Spinal cord (tissue), 10 donors: ENCODE measurements around the gene OVCA2. TPM values are rescaled to one million over a fixed set of nuclear protein-coding genes. Genes with fewer than 3 reads are reported as not detected.

Experiments
- DNase-seq, 6 donors: peaks; one replicate each; pipeline versions ENCODE4 v3.0.0 to v3.0.0-alpha.2; 2013 to 2015; ENCODE audit warnings: low spot score in 6 of 6, low read depth in 4 of 6
- H3K27ac ChIP-seq: one replicate; pipeline ENCODE4 v1.5.1; 2013; ENCODE audit warnings: low read depth, low read length, control low read depth
- H3K27me3 ChIP-seq: one replicate; pipeline ENCODE4 v1.6.1; 2013; ENCODE audit warnings: low read length; ENCODE audit not compliant: control insufficient read depth, insufficient read depth
- H3K36me3 ChIP-seq: one replicate; pipeline ENCODE4 v1.6.1; 2013; ENCODE audit warnings: low read length; ENCODE audit not compliant: control insufficient read depth, insufficient read depth
- H3K4me1 ChIP-seq: one replicate; pipeline ENCODE4 v1.6.1; 2013; ENCODE audit warnings: low read length; ENCODE audit not compliant: control insufficient read depth, insufficient read depth
- H3K4me3 ChIP-seq: one replicate; pipeline ENCODE4 v1.5.1; 2013; ENCODE audit warnings: low read depth, low read length, control low read depth
- H3K9me3 ChIP-seq: one replicate; pipeline ENCODE4 v1.6.1; 2013; ENCODE audit warnings: low read length; ENCODE audit not compliant: control insufficient read depth, insufficient read depth
- WGBS: methylation state at CpG from one replicate; pipeline ENCODE4 v1.1.5; 2013; ENCODE audit warnings: missing lambda C conversion rate; ENCODE audit not compliant: insufficient coverage; 5-methylcytosine and 5-hydroxymethylcytosine counted together
- polyA plus RNA-seq, 2 donors: library from polyadenylated mRNA; unstranded; fragments of 120-200 nt; gene quantifications; one replicate each; pipeline ENCODE4 v1.2.1, GENCODE V29; 2013; ENCODE audit not compliant: insufficient read length in 2 of 2
- total RNA-seq, 2 donors: library from RNA; depleted of rRNA in 1 of 2; stranded (reverse); fragments of 120-200 nt in 1 of 2; fragments of >200 nt in 1 of 2; gene quantifications; one replicate each; pipeline versions ENCODE4 v1.2.3 to v1.2.4, GENCODE V29; 2013 to 2014
- donor health status: healthy.

Gene OVCA2
- total and polyA plus RNA-seq, 4 donors = 14.7 to 36.4 (median 15.8) TPM

DNA sequence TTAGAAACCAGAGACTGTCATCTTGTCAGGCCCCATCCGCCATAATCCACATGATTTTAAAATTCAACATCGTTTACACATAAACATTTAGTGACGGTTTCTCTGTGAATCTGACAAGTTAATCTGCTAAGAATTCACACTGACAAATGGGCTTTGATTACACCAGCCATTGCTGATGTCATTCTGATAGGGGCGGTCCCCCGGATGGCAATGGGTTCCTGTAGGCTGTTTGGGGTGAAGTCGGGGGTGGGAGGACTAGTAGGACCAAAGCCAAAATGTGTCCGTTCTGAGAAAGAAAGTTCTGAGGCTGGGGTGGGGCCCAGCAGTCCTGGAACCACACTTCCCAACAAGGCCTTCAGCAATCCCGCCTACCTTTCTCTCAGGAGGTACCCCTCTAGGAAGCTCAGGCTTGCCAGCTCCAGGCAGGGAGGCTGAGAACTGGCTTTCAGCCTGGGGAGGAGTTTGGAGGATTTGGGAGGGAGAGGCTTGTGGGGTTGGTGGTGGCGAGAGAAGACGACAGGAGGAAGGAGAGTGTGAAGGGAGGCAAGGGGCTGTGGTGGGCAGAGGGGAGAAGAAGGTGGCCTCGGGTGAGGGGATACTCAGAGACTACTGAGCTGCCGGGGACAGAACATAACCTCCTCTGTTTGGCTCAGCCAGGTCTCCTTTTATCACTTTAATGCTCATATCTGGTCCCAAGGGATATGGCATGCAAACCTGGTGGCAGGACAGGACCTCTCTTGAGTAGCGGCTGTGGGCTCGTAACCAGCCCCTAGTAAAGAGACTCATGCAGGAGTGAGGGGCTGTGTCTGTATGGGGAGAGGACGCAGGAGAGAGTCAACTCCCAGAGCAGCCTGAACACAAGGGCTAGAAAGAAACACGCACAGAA lies 21.7 kb downstream of the OVCA2 start:
- Histone ChIP-seq H3K27ac (peak overlapping the region; percentile 88), H3K4me3 (no peak overlapping the region), H3K4me1 (peaks cover 83% of the 10 kb centered on the region), H3K9me3 (no peaks in the 10 kb centered on the region), H3K36me3 (peaks cover 82% of the 10 kb centered on the region), H3K27me3 (peaks cover 34% of the 10 kb centered on the region)
- 90% methylated on average over 11 of the region's 16 CpGs for WGBS
- DNase-seq = no peak

DNA sequence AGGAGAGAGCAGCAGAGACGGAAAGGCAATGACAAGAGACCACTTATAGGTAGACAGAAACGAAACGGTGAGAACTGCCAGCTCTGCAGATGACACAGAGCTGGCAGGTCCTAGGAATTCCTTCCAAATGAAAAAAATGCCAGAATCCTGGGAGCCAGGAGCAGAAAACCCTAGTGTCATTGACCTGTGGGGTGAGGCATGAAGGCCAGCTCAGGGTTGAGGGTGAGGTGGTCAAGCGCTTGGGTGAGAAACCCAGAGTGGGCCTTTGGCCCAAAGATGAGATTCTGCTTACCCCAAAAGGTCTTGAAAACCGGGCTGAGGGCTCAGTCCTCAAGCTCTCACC lies 22.3 kb downstream of the OVCA2 start:
- peaks cover 28% of the 10 kb centered on the region for H3K27me3 ChIP-seq
- peaks cover 85% of the 10 kb centered on the region for H3K36me3 ChIP-seq
- peak overlapping the region; percentile 88 for H3K27ac ChIP-seq
- no peak overlapping the region for H3K4me3 ChIP-seq
- no peak for DNase-seq
- no peaks in the 10 kb centered on the region for H3K9me3 ChIP-seq
- 86% methylated on average over 4 of the region's 5 CpGs for WGBS
- H3K4me1 ChIP-seq = peaks cover 86% of the 10 kb centered on the region

GRCh38 chr17:2064520-2064971 lies 22.7 kb downstream of the OVCA2 start:
- 90% methylated on average over 6 of the region's 6 CpGs for WGBS
- H3K4me1 ChIP-seq = peaks cover 81% of the 10 kb centered on the region

GRCh38 chr17:2064980-2065785 lies 23.4 kb downstream of the OVCA2 start:
- H3K27me3 ChIP-seq = peaks cover 17% of the 10 kb centered on the region
- 84% methylated on average over 23 of the region's 24 CpGs for WGBS
- H3K4me1 ChIP-seq = peaks cover 80% of the 10 kb centered on the region
- peak in 1 of 6 donors; percentile 24 for DNase-seq
- peaks cover 83% of the 10 kb centered on the region for H3K36me3 ChIP-seq
- peak overlapping the region; percentile 88 for H3K27ac ChIP-seq
- H3K4me3 ChIP-seq = no peak overlapping the region
- no peaks in the 10 kb centered on the region for H3K9me3 ChIP-seq

More at GRCh38 chr17:2064520-2064971, 22.7 kb downstream of the OVCA2 start:
- peaks cover 24% of the 10 kb centered on the region for H3K27me3 ChIP-seq
- H3K4me3 ChIP-seq = no peak overlapping the region
- no peak for DNase-seq
- H3K27ac ChIP-seq = peak overlapping the region; percentile 88
- no peaks in the 10 kb centered on the region for H3K9me3 ChIP-seq
- H3K36me3 ChIP-seq = peaks cover 85% of the 10 kb centered on the region

DNA sequence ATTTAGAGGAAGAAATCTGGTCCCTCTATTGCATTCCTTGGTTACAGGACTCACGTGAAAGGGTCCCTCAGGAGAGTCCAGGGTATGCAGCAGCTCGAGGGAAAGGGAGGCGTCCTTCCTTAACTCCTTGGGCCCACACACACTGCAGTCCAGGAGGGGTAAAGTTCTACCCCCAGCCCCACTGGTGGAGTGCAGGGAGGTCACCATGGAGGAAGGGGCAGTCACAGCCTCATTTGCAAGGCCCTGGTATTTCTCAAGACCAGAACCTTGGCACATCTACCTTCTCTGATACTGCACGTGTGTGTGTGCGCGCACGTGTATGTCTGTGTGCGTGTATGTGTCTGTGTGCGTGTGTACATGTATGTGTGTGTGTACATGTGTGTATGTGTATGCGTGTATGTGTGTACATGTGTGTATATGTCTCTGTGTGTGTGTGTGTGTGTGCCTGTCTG lies 24.2 kb downstream of the OVCA2 start:
- Histone ChIP-seq H3K4me3 (no peak overlapping the region), H3K9me3 (no peaks in the 10 kb centered on the region), H3K27ac (peak overlapping the region; percentile 88), H3K4me1 (peaks cover 80% of the 10 kb centered on the region), H3K27me3 (peaks cover 9% of the 10 kb centered on the region), H3K36me3 (peaks cover 83% of the 10 kb centered on the region)
- 96% methylated on average over 8 of the region's 10 CpGs for WGBS
- DNase-seq = no peak

DNA sequence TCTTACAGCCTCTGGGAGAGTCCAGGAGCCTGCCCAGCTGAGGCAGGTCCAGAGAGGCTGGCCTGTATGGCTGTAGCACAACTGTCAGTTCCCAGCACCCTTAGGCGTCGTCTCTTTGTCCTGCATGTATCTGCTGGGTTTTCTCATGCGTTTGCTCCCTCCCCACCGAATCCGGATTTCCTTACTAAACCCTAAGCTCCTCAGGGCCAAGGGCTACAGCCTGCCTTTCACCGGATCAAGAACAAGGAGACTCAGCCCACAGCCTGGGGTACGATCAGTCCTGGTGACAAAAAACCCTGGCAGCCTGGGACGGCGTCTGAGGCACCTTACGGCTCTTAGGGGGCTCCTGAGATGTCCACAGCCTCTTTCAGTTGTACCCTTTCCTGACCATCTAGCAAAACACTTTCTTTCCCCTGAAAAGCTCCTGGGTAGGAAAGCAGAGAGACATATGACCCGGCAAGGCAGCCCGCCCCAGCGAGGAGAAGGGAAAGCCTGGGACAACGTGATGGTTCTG lies 25.3 kb downstream of the OVCA2 start:
- H3K27ac ChIP-seq = peak overlapping the region; percentile 88
- WGBS = 70% methylated on average over 11 of the region's 14 CpGs
- H3K4me3 ChIP-seq = no peak overlapping the region
- no peaks in the 10 kb centered on the region for H3K27me3 ChIP-seq
- DNase-seq = peak in 1 of 6 donors; percentile 25
- peaks cover 83% of the 10 kb centered on the region for H3K36me3 ChIP-seq
- H3K9me3 ChIP-seq = no peaks in the 10 kb centered on the region
- peaks cover 82% of the 10 kb centered on the region for H3K4me1 ChIP-seq

DNA sequence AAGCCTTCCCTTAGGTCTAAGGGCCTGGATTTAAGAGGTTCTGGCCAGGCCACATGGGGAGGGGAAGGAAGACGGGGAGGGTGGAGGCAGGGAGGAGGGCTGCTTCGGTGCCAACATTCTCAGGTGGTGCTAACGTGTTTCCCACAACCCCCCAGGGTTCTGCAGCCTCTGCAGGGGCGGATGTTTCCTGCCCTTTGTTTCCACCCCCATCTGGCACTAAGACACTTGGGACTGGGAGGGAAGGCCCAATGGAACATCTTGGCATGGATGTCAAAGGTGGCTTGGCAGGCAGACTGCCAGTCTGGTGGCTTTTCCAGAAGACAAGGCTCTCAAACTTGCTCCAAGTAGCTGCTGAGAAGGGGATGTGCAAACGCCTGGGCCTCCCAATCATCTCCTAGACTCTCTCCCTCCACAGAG lies 25.8 kb downstream of the OVCA2 start:
- WGBS = 88% methylated on average over 2 of the region's 5 CpGs
- peak in 1 of 6 donors; percentile 31 for DNase-seq

GRCh38 chr17:2068031-2068518 lies 26.3 kb downstream of the OVCA2 start:
- DNase-seq = no peak
- Histone ChIP-seq H3K4me1 (peaks cover 74% of the 10 kb centered on the region), H3K9me3 (no peaks in the 10 kb centered on the region), H3K27ac (peak overlapping the region; percentile 88), H3K27me3 (no peaks in the 10 kb centered on the region), H3K4me3 (no peak overlapping the region), H3K36me3 (peaks cover 79% of the 10 kb centered on the region)
- WGBS = 61% methylated on average over 5 of the region's 6 CpGs

More for the DNA sequence above, 25.8 kb downstream of the OVCA2 start:
- Histone ChIP-seq H3K27ac (peak overlapping the region; percentile 88), H3K9me3 (no peaks in the 10 kb centered on the region), H3K36me3 (peaks cover 83% of the 10 kb centered on the region), H3K4me3 (no peak overlapping the region), H3K4me1 (peaks cover 79% of the 10 kb centered on the region), H3K27me3 (no peaks in the 10 kb centered on the region)

DNA sequence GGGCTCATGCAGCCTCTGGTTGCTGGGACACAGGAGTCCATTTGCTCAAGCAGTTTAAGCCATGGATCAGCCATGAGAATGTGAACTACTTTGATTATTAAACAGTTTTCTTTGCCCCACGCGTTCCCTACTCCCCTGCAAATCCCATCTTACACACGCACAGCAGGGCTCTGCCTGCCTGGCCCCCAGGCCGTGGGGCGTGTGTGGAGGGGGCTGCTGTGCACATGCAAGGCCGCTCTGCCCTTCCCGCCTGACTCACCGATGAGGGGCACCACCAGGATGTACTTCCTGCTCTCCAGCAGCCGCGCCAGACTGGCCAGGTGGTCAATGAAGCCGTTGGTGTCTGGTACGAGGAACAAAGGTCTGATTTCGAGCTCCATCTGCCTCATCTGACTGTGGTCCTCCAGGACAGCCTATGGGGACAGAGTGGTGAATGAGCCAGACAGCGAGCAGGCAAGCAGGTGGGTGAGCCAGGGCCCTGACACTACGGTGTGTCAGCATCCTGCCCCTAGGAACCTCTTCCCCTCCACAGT lies 26.8 kb downstream of the OVCA2 start:
- DNase-seq = peak in 1 of 6 donors; percentile 38
- Histone ChIP-seq H3K4me3 (no peak overlapping the region), H3K36me3 (peaks cover 75% of the 10 kb centered on the region), H3K27me3 (no peaks in the 10 kb centered on the region), H3K27ac (peak overlapping the region; percentile 88), H3K9me3 (no peaks in the 10 kb centered on the region), H3K4me1 (peaks cover 69% of the 10 kb centered on the region)
- WGBS = 50% methylated on average over 11 of the region's 15 CpGs
